Frontal cortex (tissue), 4 donors: Measurements from ENCODE around the gene INSYN2B. TPM values are rescaled to one million over a fixed set of nuclear protein-coding genes. Genes with fewer than 3 reads are reported as not detected.

Source experiments
- DNase-seq, 2 donors: peaks; one replicate each; pipeline ENCODE4 v3.0.0; 2012; ENCODE audit warnings: low spot score in 2 of 2
- FAIRE-seq: peaks from 2 replicates; lab custom pipeline; 2012; peaks lifted over from hg19 to GRCh38; lab: Jason Lieb, UNC
- total RNA-seq: library from RNA; depleted of rRNA; stranded (reverse); fragments of >200 nt; gene quantifications from one replicate; pipeline ENCODE4 v1.2.3, GENCODE V29; 2014
- donor health status: control.
- donor health status: control.
- donor health status: control.

The INSYN2B gene
- total RNA-seq, 1 donor from 2014 or later, result 0.82 TPM

DNA sequence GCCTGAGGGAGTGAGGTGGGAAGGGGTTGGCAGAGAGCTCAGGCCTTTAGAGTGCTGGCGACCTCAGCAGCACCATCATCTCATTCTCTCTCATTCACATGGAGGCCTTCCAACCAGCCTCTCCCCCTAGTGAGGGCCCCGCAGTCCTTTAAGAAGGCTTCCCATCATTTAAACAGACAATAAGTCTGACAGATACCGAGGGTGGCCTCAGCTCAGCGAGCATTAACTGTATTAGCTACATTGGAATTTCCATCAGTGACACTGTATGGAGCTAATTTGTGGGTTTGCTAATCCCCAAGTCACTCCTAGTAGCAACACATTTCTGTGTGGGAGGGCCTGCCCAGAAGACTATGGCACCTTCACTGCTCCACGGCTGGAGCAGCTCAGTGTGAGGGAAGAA lies 75.8 kb downstream of the INSYN2B start:
- DNase-seq (no peak), FAIRE-seq (no peak)

DNA sequence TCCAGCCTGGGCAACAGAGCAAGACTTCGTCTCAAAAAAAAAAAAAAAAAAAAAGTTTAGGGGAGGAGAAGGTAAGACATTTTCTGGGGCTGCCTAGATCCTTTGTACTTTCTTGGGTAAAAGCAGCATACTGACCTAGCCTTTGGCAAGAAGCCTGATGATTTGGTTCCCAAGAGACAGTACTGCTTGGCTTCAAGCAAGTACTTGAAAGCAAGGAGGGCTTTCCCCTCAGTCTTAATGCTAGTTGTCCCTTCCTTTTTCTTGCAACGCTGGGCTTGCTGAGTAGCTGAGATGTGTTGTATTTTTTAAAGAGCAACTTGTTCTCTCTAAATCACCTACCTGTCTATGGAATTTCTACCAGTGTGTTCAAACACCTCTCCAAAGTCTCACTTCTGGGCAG lies 76.2 kb downstream of the INSYN2B start:
- FAIRE-seq (no peak), DNase-seq (no peak)

DNA sequence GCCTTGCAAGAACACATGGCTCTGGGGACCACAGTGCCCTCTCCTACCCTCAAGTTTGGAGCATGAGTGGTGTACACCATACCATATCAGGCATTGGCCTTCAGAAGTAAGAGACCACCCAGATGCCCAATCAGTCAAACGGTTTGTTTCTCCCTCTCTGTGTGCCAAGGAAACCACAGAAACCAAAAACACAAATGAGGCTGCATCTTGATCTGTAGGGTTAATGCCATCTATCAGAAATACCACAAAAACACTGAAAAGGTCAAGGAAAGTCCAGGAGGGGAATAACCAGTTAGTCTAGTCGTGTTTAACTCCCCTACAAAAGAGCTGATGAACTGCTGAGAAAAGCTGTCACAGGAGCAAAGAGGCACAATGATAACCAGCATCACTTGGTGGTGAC lies 78.4 kb downstream of the INSYN2B start:
- no peak for FAIRE-seq

GRCh38 chr5:169897481-169897880 lies 82.8 kb downstream of the INSYN2B start:
- no peak for DNase-seq

More for the DNA sequence above, 78.4 kb downstream of the INSYN2B start:
- DNase-seq, result no peak

GRCh38 chr5:169895926-169896325 lies 84.4 kb downstream of the INSYN2B start:
- DNase-seq (peak; percentile 33 to 40), FAIRE-seq (no peak)

More at GRCh38 chr5:169897481-169897880, 82.8 kb downstream of the INSYN2B start:
- no peak for FAIRE-seq

DNA sequence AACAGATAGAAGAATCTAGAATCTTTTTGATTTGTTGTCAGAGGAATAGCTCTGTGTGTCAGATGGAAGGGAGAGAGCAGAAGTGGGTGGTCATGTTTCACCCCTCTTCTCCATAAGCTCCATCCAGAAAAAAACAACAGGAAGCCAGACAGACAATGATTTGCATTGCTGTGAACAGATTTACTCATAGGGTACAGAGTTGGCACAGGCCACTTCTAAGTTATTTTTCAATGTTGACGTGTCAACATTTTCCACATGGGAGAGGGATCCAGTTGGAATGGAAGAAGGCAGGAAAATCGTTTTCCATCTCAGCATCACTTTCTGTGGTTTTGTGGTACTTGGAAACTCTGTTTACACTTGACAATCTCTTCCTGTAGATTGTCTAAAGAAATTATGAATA lies 86.7 kb downstream of the INSYN2B start:
- no peak for DNase-seq
- no peak for FAIRE-seq

- FAIRE-seq (no peak), DNase-seq (no peak)
Measured at GRCh38 chr5:169893010-169893409, 87.3 kb downstream of the INSYN2B start.

- FAIRE-seq (no peak), DNase-seq (no peak)
Measured at GRCh38 chr5:169889572-169889971, 90.7 kb downstream of the INSYN2B start.

GRCh38 chr5:169886677-169887076 lies 93.6 kb downstream of the INSYN2B start:
- FAIRE-seq, result no peak
- DNase-seq, result no peak

DNA sequence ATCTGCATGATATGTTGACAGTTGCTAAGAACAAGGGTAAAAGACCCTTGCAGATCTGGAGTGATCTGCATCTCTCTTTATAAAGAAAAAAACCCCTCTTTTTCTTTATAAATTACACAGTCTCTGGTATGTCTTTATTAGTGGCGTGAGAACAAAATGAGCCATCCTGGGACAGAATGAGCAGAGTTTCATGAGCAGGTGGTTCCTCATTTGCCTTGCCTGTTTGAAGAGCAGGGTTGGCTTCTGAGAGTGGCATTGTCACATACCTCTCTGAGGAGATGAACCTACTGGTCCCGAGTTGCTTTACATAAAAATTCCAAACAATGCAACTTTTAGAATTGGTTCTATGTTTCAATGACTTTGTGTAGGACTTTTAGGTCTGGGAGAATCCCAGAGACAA lies 94.3 kb downstream of the INSYN2B start:
- no peak for DNase-seq
- no peak for FAIRE-seq

DNA sequence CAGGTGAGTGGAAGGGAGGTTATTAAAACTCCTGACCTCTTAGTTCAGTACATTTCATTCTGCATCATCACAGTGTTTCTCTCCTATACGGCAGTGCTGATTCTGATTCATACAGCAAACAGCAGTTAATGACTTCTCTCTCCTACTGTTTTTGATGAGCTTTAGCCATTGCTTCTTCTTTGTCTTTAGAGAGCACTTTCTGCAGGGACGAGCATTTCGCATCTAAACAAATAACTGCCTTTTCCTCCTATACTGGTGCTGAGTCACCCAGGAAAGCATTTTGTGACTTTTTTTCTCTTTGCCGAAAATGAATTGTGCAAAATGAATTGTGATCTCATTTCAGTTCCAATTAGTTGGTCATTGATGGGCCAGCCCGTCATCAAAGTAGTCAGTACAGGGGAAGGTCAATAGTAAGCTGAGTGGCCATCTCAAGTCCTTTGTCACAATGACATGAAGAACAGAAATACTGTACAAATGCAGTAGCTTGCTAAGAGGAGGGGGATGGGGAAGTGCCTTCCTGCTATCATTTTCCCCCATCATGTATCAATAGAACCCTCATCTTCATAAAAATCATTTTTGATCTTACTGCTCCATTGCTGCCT lies 98.5 kb downstream of the INSYN2B start:
- FAIRE-seq, result no peak

GRCh38 chr5:169880785-169881184 lies 99.5 kb downstream of the INSYN2B start:
- DNase-seq (no peak), FAIRE-seq (no peak)

More for the DNA sequence above, 98.5 kb downstream of the INSYN2B start:
- no peak for DNase-seq

GRCh38 chr5:169880012-169880663 lies 100.2 kb downstream of the INSYN2B start:
- no peak for FAIRE-seq
- no peak for DNase-seq

GRCh38 chr5:169876386-169876785 lies 103.9 kb downstream of the INSYN2B start:
- DNase-seq, result no peak
- FAIRE-seq, result no peak

DNA sequence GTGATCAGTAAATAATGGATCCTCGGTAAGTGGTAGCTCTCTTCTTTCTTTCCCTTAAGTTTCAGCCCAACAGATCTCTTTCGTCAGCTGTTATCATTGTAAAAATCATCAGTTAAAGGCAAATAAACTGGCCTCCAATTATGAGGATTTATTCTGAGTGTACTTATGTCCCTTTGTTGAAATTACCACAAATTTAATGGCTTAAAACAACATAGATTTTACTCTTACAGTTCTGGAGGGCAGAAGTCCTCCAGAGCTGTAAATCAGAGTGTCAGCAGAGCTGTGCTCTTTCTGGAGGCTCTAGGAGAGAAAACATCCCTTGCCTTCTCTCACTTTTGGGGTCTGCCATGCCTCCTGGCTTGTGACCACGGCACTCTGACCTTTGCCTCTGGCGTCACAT lies 104.6 kb downstream of the INSYN2B start:
- DNase-seq (no peak), FAIRE-seq (no peak)

- DNase-seq (no peak), FAIRE-seq (no peak)
Measured at GRCh38 chr5:169875091-169875728, 105.1 kb downstream of the INSYN2B start.

DNA sequence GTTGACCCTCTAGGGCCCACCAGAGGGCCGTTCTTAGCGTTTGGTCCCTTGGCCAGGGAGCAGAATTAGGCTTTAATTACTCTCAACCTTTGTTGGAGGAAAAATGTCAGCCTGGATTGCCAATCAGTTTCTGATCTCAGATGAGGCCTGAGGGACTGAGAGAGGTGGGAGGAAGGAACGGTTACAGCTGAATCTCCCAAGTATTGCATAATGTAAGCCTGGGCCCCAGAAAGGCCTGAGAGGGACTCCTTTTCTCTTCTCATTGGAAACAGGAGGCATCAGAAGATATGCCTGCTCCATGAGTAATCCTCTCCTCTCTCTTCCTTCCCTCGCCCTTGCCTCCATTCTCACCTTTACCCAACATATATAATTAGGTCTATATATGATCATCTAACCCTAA lies 105.7 kb downstream of the INSYN2B start:
- FAIRE-seq (no peak), DNase-seq (no peak)

GRCh38 chr5:169873642-169874041 lies 106.7 kb downstream of the INSYN2B start:
- DNase-seq (no peak), FAIRE-seq (no peak)

DNA sequence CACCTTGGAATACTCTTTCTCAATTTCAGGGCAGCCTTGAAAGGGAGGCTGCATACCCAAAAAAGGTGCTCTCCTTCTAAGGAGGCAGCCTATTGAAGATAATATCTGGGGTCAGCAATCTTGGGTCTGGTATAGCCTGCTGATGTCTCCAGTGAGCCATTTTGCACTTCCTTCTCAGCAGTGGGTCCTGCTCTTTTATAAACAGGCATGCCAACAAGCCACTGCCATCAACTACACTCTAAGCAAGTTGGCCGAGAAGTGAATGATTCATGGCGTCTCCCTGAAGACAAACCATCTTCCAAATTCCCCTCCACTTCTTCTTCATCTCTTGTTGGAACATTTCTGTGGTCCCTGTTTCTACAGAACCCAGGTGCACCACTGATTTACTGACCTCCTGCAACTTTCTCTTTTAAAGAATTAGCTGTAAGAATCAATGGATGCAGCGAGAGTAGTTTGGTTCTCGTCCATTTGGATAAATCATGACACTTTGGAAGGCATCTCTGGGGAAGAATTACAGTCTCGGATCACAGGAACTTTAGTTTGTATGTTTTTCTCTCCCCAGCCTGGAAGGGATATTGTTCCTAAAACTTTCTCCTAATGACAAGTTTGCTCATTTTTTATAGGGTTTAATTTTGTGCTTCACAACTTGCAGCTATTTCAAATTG lies 108.3 kb downstream of the INSYN2B start:
- FAIRE-seq (no peak), DNase-seq (no peak)

GRCh38 chr5:169870211-169870610 lies 110.1 kb downstream of the INSYN2B start:
- FAIRE-seq, result no peak
- DNase-seq, result no peak

GRCh38 chr5:169869066-169869465 lies 111.2 kb downstream of the INSYN2B start:
- no peak for FAIRE-seq
- DNase-seq, result no peak
